LNCaP clone FGC (cell line): ENCODE measurements around the gene MND1.

Experiments used
- DNase-seq: peaks from one replicate; pipeline ENCODE4 v3.0.0-alpha.2; 2011; ENCODE audit warnings: low read depth
- H3K4me3 ChIP-seq: 2 replicates; pipeline ENCODE4 v1.5.1; 2011; ENCODE audit warnings: mild to moderate bottlenecking, low read depth, low read length, control low read depth
- TF ChIP-seq, protein P1 (sequence below): IDR thresholded peaks from 2 replicates; pipeline ENCODE4 v1.5.1; 2012; ENCODE audit warnings: mild to moderate bottlenecking; ENCODE audit not compliant: control insufficient read depth, insufficient read depth; ENCODE audit errors: extremely low read depth

The MND1 gene

DNA sequence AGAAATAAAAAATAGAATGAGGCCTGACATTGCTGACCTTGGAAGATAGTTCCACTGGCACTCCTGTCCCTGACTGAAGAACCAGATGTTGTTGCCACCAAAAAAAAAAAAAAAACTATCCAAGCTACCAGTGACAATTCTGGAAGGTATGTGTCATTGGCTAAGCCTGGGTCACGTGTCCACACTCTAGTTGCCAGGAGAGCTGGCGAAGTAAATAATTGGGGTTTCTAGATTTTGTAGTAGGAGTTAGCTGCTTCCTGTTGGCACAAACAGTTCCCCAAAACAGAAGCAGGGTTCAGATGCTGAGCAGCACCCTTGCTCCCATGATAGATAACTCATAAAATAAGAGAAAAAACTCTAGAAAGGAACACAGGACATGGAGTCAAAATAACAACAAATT, 20.5 kb downstream of the MND1 start:
- TF ChIP-seq, protein P1, sequence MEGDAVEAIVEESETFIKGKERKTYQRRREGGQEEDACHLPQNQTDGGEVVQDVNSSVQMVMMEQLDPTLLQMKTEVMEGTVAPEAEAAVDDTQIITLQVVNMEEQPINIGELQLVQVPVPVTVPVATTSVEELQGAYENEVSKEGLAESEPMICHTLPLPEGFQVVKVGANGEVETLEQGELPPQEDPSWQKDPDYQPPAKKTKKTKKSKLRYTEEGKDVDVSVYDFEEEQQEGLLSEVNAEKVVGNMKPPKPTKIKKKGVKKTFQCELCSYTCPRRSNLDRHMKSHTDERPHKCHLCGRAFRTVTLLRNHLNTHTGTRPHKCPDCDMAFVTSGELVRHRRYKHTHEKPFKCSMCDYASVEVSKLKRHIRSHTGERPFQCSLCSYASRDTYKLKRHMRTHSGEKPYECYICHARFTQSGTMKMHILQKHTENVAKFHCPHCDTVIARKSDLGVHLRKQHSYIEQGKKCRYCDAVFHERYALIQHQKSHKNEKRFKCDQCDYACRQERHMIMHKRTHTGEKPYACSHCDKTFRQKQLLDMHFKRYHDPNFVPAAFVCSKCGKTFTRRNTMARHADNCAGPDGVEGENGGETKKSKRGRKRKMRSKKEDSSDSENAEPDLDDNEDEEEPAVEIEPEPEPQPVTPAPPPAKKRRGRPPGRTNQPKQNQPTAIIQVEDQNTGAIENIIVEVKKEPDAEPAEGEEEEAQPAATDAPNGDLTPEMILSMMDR, result no peak
- no peak overlapping the region for H3K4me3 ChIP-seq

DNA sequence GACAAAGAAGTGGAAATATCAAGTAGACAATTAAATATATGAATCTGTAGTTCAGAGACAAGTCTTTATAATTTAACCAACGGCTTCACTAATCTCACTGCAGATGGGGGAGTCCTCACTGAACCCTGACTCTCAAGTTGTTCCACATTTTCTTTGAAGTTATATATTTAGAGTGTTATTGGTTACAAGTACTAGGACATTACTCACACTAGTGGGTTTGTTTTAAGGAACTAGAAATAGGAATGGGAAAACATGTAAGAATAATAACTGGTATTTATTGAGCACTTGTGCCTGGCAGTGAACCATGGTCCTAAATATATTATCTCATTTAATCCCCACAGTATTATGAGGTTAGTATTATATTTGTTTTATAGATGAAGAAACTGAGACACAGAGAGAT, 22.0 kb downstream of the MND1 start:
- no peak overlapping the region for H3K4me3 ChIP-seq
- no peak for DNase-seq
- TF ChIP-seq, protein P1, result no peak

More for the DNA sequence above, 20.5 kb downstream of the MND1 start:
- no peak for DNase-seq

GRCh38 chr4:153367092-153367491, 22.6 kb downstream of the MND1 start:
- no peak overlapping the region for H3K4me3 ChIP-seq
- TF ChIP-seq, protein P1, result no peak
- DNase-seq, result no peak

DNA sequence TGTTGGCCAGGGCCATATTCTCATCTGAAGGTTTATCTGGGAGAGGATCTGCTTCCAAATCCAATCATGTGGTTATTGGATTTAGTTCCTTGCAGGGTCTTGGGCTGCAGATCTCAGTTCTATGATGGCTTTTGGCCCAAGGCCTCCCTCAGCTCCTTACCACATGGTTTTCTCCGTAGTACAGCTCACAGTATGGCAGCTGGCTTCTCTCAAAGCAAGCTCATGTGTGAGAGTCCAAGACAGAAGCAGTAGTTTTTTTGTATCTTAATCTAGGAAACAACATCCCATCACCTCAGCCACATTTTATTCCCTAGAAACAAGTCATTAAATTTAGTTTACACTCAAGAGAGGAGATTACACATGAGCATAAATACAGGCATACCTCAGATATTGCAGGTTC, 24.5 kb downstream of the MND1 start:
- H3K4me3 ChIP-seq, result no peak overlapping the region
- DNase-seq, result no peak
- TF ChIP-seq, protein P1, result no peak

- TF ChIP-seq, protein P1, result no peak
- no peak overlapping the region for H3K4me3 ChIP-seq
These were observed 27.3 kb downstream of the MND1 start for GRCh38 chr4:153371701-153372234.

DNA sequence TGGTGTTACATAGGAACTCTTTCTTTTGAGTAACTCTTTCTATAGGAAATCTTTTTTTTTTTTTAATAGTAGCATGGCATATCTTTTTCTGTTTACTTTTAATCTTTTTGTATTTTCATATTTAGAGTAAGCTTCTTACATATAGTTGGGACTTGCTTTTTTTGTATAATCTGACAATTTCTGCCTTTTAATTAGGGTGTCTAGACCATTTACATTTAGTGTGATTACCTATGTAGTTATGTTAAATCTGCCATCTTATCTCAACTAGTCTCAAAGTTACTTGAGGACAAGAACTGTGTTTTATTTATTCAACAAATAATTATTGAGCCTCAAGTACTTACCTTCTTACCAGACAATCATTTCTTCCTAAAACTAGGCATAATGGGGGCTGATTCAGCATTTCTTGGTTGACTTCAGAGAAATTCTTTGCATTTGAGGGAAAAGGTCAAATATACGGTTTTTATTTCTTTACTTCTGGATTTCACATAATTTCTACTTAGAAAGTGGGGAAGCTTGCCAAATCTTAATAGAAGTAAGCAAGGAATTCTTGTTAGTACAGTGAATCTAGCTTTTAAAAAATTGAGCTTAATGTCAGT, 28.6 kb downstream of the MND1 start:
- no peak for DNase-seq
- H3K4me3 ChIP-seq, result no peak overlapping the region
- TF ChIP-seq, protein P1, result no peak

More at GRCh38 chr4:153371701-153372234, 27.3 kb downstream of the MND1 start:
- no peak for DNase-seq

- TF ChIP-seq, protein P1, result no peak
- DNase-seq, result no peak
- no peak overlapping the region for H3K4me3 ChIP-seq
These were observed 30.0 kb downstream of the MND1 start for GRCh38 chr4:153374442-153374841.
